ENCODE data around the gene AUNIP.

AUNIP gene

DNA sequence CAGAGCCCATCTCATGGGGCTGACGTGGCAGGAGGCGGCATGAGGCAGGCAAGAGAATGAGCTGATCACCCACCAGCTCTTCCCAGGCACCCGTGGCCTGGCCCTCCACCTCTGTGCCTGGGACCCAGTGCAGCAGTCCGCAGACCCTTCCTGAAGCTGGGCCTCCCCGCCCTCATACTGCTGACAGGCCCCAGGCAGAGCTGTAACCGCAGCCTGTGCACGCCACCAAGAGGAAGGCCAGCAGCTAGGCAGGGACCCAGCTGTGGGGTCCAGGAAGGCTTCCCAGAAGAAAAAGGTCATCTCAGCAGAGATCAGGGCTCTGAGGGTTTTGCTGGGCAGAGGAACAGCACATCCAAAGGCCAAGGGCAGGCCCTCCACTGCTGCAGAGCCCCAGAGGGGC lies 49.3 kb downstream of the AUNIP start:
- Histone ChIP-seq H2BK15ac (ENCODE audit: low read depth, poor library complexity, severe bottlenecking) (no peak overlapping the region), H4K91ac (ENCODE audit: low read length) (no peak overlapping the region), H3K23ac (ENCODE audit: low read length in 2 of 2) (no peak overlapping the region), H3K4ac (ENCODE audit: low read depth in 1 of 2, low read length in 2 of 2) (peak overlapping the region in 1 of 2 experiments; percentile 38), H3K36me3 (ENCODE audit: control insufficient read depth in 1 of 2, insufficient read depth in 2 of 2, low read depth in 1 of 2, low read length in 2 of 2) (peaks cover 78 to 88% of the 10 kb centered on the region in 2 experiments), H3K9me3 (ENCODE audit: control insufficient read depth, low read length) (no peaks in the 10 kb centered on the region), H3K79me1 (replicated peaks; ENCODE audit: low read length, poor library complexity, severe bottlenecking) (peaks cover 10% of the 10 kb centered on the region), H2BK12ac (ENCODE audit: low read length in 2 of 2) (no peak overlapping the region), H2AK5ac (ENCODE audit: low read length, severe bottlenecking) (no peak overlapping the region), H3K9ac (ENCODE audit: low read length) (no peak overlapping the region), H4K8ac (ENCODE audit: low read length) (no peak overlapping the region), H3K4me1 (ENCODE audit: control insufficient read depth, insufficient read depth, low read depth, low read length) (peaks cover 6% of the 10 kb centered on the region), H3K27ac (ENCODE audit: low read length, poor library complexity, severe bottlenecking) (no peak overlapping the region), H3K14ac (ENCODE audit: low read length in 2 of 2) (no peak overlapping the region), H3K4me2 (ENCODE audit: low read length, poor library complexity, severe bottlenecking) (no peak overlapping the region), H2BK120ac (ENCODE audit: low read depth, low read length) (no peak overlapping the region), H2AFZ (ENCODE audit: low read depth, low read length) (no peak overlapping the region), H3K27me3 (ENCODE audit: control insufficient read depth in 1 of 2, insufficient read depth in 1 of 2, low read length in 2 of 2) (no peaks in the 10 kb centered on the region), H3K18ac (ENCODE audit: low read depth in 1 of 2, low read length in 2 of 2) (no peak overlapping the region), H2BK5ac (ENCODE audit: low read depth, low read length, poor library complexity, severe bottlenecking) (no peak overlapping the region), H3K4me3 (ENCODE audit: insufficient read depth in 1 of 2, low read depth in 1 of 2, low read length in 2 of 2) (no peak overlapping the region)
- DNase-seq: no peak
- 94% methylated on average over 7 of the region's 7 CpGs for WGBS

DNA sequence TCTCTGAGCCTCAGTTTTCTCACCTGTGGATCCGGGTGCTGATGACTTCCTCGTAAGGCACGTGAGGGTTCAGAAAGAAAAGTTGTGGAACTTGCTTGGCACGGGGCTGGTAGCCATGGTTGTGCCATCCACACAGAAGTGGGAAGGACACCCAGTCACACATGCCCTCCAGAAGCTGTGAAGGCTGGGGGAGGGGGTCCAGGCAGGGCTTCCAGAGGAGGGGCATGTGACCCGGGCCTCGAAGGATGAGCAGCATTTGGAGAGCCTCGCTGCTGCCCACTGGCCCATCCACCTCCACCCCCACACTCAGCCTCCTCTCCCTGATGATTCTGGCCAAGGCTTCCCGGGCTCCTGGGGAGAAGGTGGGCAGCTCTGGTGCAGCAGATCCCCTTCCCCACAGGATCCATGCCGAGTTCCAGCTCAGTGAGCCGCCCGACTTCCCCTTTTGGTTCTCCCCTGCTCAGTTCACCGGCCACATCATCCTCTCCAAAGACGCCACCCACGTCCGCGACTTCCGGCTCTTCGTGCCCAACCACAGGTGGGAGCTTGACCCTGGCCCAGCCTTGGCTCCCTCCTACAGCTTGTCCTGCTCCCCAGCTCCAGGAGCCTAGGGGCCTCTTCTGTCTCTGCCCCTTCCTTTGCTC lies 49.9 kb downstream of the AUNIP start:
- H3K4me3 ChIP-seq (ENCODE audit: insufficient read depth in 1 of 2, low read depth in 1 of 2, low read length in 2 of 2): no peak overlapping the region
- DNase-seq: no peak
- H4K8ac ChIP-seq (ENCODE audit: low read length): no peak overlapping the region
- H3K9me3 ChIP-seq (ENCODE audit: control insufficient read depth, low read length): no peaks in the 10 kb centered on the region
- H2BK12ac ChIP-seq (ENCODE audit: low read length in 2 of 2): no peak overlapping the region
- peaks cover 11% of the 10 kb centered on the region for H3K79me1 ChIP-seq (replicated peaks; ENCODE audit: low read length, poor library complexity, severe bottlenecking)
- no peak overlapping the region for H2BK15ac ChIP-seq (ENCODE audit: low read depth, poor library complexity, severe bottlenecking)
- H3K27ac ChIP-seq (ENCODE audit: low read length, poor library complexity, severe bottlenecking): no peak overlapping the region
- no peak overlapping the region for H4K91ac ChIP-seq (ENCODE audit: low read length)
- H3K18ac ChIP-seq (ENCODE audit: low read depth in 1 of 2, low read length in 2 of 2): no peak overlapping the region
- H3K23ac ChIP-seq (ENCODE audit: low read length in 2 of 2): no peak overlapping the region
- 97% methylated on average over 18 of the region's 18 CpGs for WGBS
- no peak overlapping the region for H2BK5ac ChIP-seq (ENCODE audit: low read depth, low read length, poor library complexity, severe bottlenecking)
- no peak overlapping the region for H2BK120ac ChIP-seq (ENCODE audit: low read depth, low read length)
- peaks cover 7% of the 10 kb centered on the region for H3K4me1 ChIP-seq (ENCODE audit: control insufficient read depth, insufficient read depth, low read depth, low read length)
- H2AK5ac ChIP-seq (ENCODE audit: low read length, severe bottlenecking): no peak overlapping the region
- no peak overlapping the region for H3K9ac ChIP-seq (ENCODE audit: low read length)
- no peaks in the 10 kb centered on the region for H3K27me3 ChIP-seq (ENCODE audit: control insufficient read depth in 1 of 2, insufficient read depth in 1 of 2, low read length in 2 of 2)
- no peak overlapping the region for H3K4me2 ChIP-seq (ENCODE audit: low read length, poor library complexity, severe bottlenecking)
- no peak overlapping the region for H2AFZ ChIP-seq (ENCODE audit: low read depth, low read length)
- peaks cover 74 to 85% of the 10 kb centered on the region in 2 experiments for H3K36me3 ChIP-seq (ENCODE audit: control insufficient read depth in 1 of 2, insufficient read depth in 2 of 2, low read depth in 1 of 2, low read length in 2 of 2)
- no peak overlapping the region for H3K4ac ChIP-seq (ENCODE audit: low read depth in 1 of 2, low read length in 2 of 2)
- H3K14ac ChIP-seq (ENCODE audit: low read length in 2 of 2): no peak overlapping the region

DNA sequence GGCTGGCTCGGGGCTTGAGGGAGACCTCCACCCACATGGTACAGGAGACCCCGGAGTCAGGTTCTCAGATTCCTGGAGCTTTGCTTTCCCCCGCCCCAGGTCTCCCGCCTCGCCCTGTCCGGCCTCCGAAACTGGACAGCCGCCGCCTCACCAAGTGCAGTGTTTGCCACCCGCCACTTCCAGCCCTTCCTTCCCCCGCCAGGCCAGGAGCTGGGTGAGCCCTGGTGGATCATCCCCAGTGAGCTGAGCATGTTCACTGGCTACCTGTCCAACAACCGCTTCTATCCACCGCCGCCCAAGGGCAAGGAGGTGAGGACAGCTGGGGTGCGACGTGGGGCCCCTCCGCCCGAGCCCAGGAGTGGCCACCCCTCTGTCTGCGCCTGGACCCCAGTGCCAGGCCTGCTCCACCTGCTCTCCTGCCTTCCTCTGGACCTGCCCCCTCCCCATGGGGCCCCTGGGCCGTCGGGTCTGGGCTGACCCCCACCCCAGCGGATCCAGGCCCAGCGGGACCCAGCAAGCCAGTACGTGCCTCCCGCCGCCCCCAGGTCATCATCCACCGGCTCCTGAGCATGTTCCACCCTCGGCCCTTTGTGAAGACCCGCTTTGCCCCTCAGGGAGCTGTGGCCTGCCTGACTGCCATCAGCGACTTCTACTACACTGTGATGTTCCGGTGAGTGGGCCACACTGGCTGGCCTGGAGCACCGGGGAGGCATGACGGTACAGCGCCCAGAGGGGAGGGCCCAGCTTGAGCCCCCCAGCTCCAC lies 50.6 kb downstream of the AUNIP start:
- Histone ChIP-seq H3K4ac (ENCODE audit: low read depth in 1 of 2, low read length in 2 of 2) (no peak overlapping the region), H3K4me2 (ENCODE audit: low read length, poor library complexity, severe bottlenecking) (no peak overlapping the region), H3K79me1 (replicated peaks; ENCODE audit: low read length, poor library complexity, severe bottlenecking) (peaks cover 11% of the 10 kb centered on the region), H2AK5ac (ENCODE audit: low read length, severe bottlenecking) (no peak overlapping the region), H3K9ac (ENCODE audit: low read length) (no peak overlapping the region), H3K27me3 (ENCODE audit: control insufficient read depth in 1 of 2, insufficient read depth in 1 of 2, low read length in 2 of 2) (no peaks in the 10 kb centered on the region), H3K4me1 (ENCODE audit: control insufficient read depth, insufficient read depth, low read depth, low read length) (peaks cover 10% of the 10 kb centered on the region), H2BK15ac (ENCODE audit: low read depth, poor library complexity, severe bottlenecking) (no peak overlapping the region), H3K4me3 (ENCODE audit: insufficient read depth in 1 of 2, low read depth in 1 of 2, low read length in 2 of 2) (no peak overlapping the region), H3K23ac (ENCODE audit: low read length in 2 of 2) (no peak overlapping the region), H3K9me3 (ENCODE audit: control insufficient read depth, low read length) (no peaks in the 10 kb centered on the region), H2BK120ac (ENCODE audit: low read depth, low read length) (no peak overlapping the region), H4K91ac (ENCODE audit: low read length) (no peak overlapping the region), H2BK5ac (ENCODE audit: low read depth, low read length, poor library complexity, severe bottlenecking) (no peak overlapping the region), H4K8ac (ENCODE audit: low read length) (no peak overlapping the region), H2BK12ac (ENCODE audit: low read length in 2 of 2) (no peak overlapping the region), H3K27ac (ENCODE audit: low read length, poor library complexity, severe bottlenecking) (no peak overlapping the region), H3K36me3 (ENCODE audit: control insufficient read depth in 1 of 2, insufficient read depth in 2 of 2, low read depth in 1 of 2, low read length in 2 of 2) (peaks cover 67 to 78% of the 10 kb centered on the region in 2 experiments), H3K18ac (ENCODE audit: low read depth in 1 of 2, low read length in 2 of 2) (no peak overlapping the region), H3K14ac (ENCODE audit: low read length in 2 of 2) (no peak overlapping the region), H2AFZ (ENCODE audit: low read depth, low read length) (no peak overlapping the region)
- DNase-seq: no peak
- 95% methylated on average over 34 of the region's 34 CpGs for WGBS

DNA sequence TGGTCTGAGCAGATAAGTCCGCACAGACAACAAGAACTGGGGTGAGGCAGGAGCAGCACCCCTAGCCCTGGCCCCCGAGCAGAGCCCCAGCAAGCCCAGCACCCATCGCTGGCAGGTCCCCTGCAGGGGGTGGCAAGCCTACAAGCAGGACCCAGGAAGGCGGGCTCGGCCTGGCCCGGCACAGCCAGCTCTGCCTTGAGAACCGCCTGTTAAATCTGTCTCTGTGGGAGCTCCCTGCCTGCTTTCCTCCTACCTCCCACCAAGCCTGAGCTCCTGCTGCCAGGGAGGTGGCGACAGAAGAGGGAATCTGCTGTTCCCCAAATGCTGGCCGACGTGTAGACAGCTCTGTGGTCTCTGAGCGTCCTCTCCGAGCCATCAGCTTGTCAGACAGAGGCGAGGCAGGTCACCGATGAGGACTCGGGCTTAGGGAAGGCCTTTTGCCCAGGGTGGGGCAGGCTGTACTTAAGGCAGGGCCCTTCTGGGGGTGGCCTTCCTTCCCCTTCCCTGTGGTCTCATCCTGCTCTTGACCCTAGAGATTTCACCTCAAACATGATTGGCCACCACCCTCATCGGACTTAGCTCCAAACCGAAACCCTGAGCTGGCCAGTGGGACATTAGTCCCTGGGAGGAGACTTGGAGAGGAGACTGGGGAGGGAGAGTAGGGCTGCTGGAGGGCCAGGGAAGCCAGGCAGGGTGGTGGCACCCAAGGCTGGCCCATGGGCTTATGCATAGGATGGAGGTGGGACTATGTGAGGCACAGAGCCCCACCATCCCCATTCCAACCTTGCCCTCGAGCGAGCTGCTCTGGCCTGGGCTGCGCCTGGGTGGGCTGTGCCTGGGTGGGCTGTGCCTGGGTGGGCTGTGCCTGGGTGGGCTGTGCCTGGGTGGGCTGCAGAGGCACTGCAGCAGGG lies 51.5 kb downstream of the AUNIP start:
- Histone ChIP-seq H3K23ac (ENCODE audit: low read length in 2 of 2) (no peak overlapping the region), H2BK5ac (ENCODE audit: low read depth, low read length, poor library complexity, severe bottlenecking) (no peak overlapping the region), H3K14ac (ENCODE audit: low read length in 2 of 2) (no peak overlapping the region), H3K27me3 (ENCODE audit: control insufficient read depth in 1 of 2, insufficient read depth in 1 of 2, low read length in 2 of 2) (no peaks in the 10 kb centered on the region), H3K36me3 (ENCODE audit: control insufficient read depth in 1 of 2, insufficient read depth in 2 of 2, low read depth in 1 of 2, low read length in 2 of 2) (peaks cover 63 to 72% of the 10 kb centered on the region in 2 experiments), H3K27ac (ENCODE audit: low read length, poor library complexity, severe bottlenecking) (no peak overlapping the region), H4K8ac (ENCODE audit: low read length) (no peak overlapping the region), H3K18ac (ENCODE audit: low read depth in 1 of 2, low read length in 2 of 2) (no peak overlapping the region), H2AK5ac (ENCODE audit: low read length, severe bottlenecking) (no peak overlapping the region), H3K9me3 (ENCODE audit: control insufficient read depth, low read length) (no peaks in the 10 kb centered on the region), H2AFZ (ENCODE audit: low read depth, low read length) (no peak overlapping the region), H2BK15ac (ENCODE audit: low read depth, poor library complexity, severe bottlenecking) (no peak overlapping the region), H3K9ac (ENCODE audit: low read length) (peak overlapping the region; percentile 51), H4K91ac (ENCODE audit: low read length) (no peak overlapping the region), H2BK120ac (ENCODE audit: low read depth, low read length) (no peak overlapping the region), H3K4me3 (ENCODE audit: insufficient read depth in 1 of 2, low read depth in 1 of 2, low read length in 2 of 2) (no peak overlapping the region), H2BK12ac (ENCODE audit: low read length in 2 of 2) (no peak overlapping the region), H3K4me2 (ENCODE audit: low read length, poor library complexity, severe bottlenecking) (no peak overlapping the region), H3K79me1 (replicated peaks; ENCODE audit: low read length, poor library complexity, severe bottlenecking) (peaks cover 11% of the 10 kb centered on the region), H3K4me1 (ENCODE audit: control insufficient read depth, insufficient read depth, low read depth, low read length) (peaks cover 10% of the 10 kb centered on the region), H3K4ac (ENCODE audit: low read depth in 1 of 2, low read length in 2 of 2) (no peak overlapping the region)
- no peak for DNase-seq
- 93% methylated on average over 20 of the region's 20 CpGs for WGBS

All from mesenchymal stem cell (in vitro differentiated cells and primary cell).